Colonic mucosa (tissue), 4 donors: ENCODE results near the gene DMXL1. TPM values are rescaled to one million over a fixed set of nuclear protein-coding genes. Genes with fewer than 3 reads are reported as not detected.

Experiments
- DNase-seq: peaks from one replicate; pipeline ENCODE4 v3.0.0-alpha.2; 2020
- H3K27ac ChIP-seq: fragments of 200-600 bp; one replicate; pipeline ENCODE4 v1.8.0; 2021
- H3K27me3 ChIP-seq: fragments of 200-600 bp; one replicate; pipeline ENCODE4 v1.8.0; 2021
- H3K36me3 ChIP-seq: fragments of 200-600 bp; one replicate; pipeline ENCODE4 v1.8.0; 2021
- H3K4me1 ChIP-seq: fragments of 200-600 bp; one replicate; pipeline ENCODE4 v1.8.0; 2021; ENCODE audit warnings: mild to moderate bottlenecking
- H3K4me3 ChIP-seq: fragments of 200-600 bp; one replicate; pipeline ENCODE4 v1.8.0; 2021
- H3K9ac ChIP-seq, 2 donors: one replicate each; pipeline ENCODE4 v1.7.0; 2013; ENCODE audit warnings: control low read depth in 2 of 2, low read depth in 2 of 2, low read length in 2 of 2
- H3K9me3 ChIP-seq: fragments of 200-600 bp; one replicate; pipeline ENCODE4 v1.8.0; 2021
- CTCF ChIP-seq: fragments of 200-600 bp; IDR thresholded peaks from one replicate; pipeline ENCODE4 v1.8.0; 2022; ENCODE audit warnings: antibody characterized with exemption, mild to moderate bottlenecking
- intact Hi-C: fragments of 100-400 bp; cut with DNase I; formaldehyde crosslinking; loops from one replicate; pipeline ENCODE4 v1.14.1; 2022
- total RNA-seq, 2 donors: library from RNA; stranded (reverse); fragmentation: NEBNext Ultra II Directional in 1 of 2; extraction: Animal tissue kit (Norgen Biotek cat#: 25700) in 1 of 2; gene quantifications; one replicate each; pipeline ENCODE4 v1.2.1, GENCODE V29; 2021
- donor health status: healthy.
- donor health status: DM: no; HTN: no; CAD: no.
- donor health status: DM: no; HTN: no; CAD: no.

Gene DMXL1
- total RNA-seq, 2 donors from 2014 or later, result 28.7 to 38.3 TPM

- H3K4me1 ChIP-seq, result no peaks in the 10 kb centered on the region
- intact Hi-C loops, result no loop called here
- DNase-seq, result no peak
- H3K4me3 ChIP-seq, result no peak overlapping the region
- no peak overlapping the region for H3K9ac ChIP-seq
- no peak overlapping the region for H3K27ac ChIP-seq
- no peaks in the 10 kb centered on the region for H3K27me3 ChIP-seq
- no peak for TF ChIP-seq CTCF
- no peaks in the 10 kb centered on the region for H3K36me3 ChIP-seq
- H3K9me3 ChIP-seq, result no peaks in the 10 kb centered on the region
Measured at GRCh38 chr5:119036101-119036762, 34.7 kb upstream of the DMXL1 start.

GRCh38 chr5:119037496-119038215 is 33.2 kb upstream of the DMXL1 start:
- Histone ChIP-seq H3K27me3 (no peaks in the 10 kb centered on the region), H3K9ac (no peak overlapping the region), H3K4me1 (no peaks in the 10 kb centered on the region), H3K4me3 (no peak overlapping the region), H3K36me3 (no peaks in the 10 kb centered on the region), H3K9me3 (no peaks in the 10 kb centered on the region), H3K27ac (no peak overlapping the region)
- intact Hi-C loops, result no loop called here
- TF ChIP-seq CTCF, result no peak
- DNase-seq, result no peak

GRCh38 chr5:119048246-119048645 is 22.6 kb upstream of the DMXL1 start:
- Histone ChIP-seq H3K27ac (no peak overlapping the region), H3K27me3 (no peaks in the 10 kb centered on the region), H3K4me1 (no peaks in the 10 kb centered on the region), H3K36me3 (no peaks in the 10 kb centered on the region), H3K9ac (no peak overlapping the region), H3K4me3 (no peak overlapping the region), H3K9me3 (no peaks in the 10 kb centered on the region)
- no peak for DNase-seq
- intact Hi-C loops, result no loop called here
- TF ChIP-seq CTCF, result no peak

GRCh38 chr5:119049824-119050449 is 20.9 kb upstream of the DMXL1 start:
- Histone ChIP-seq H3K9ac (no peak overlapping the region), H3K36me3 (no peaks in the 10 kb centered on the region), H3K27me3 (no peaks in the 10 kb centered on the region), H3K4me3 (no peak overlapping the region), H3K9me3 (no peaks in the 10 kb centered on the region), H3K27ac (no peak overlapping the region), H3K4me1 (no peaks in the 10 kb centered on the region)
- DNase-seq, result no peak
- intact Hi-C loops, result no loop called here
- TF ChIP-seq CTCF, result no peak

- no peaks in the 10 kb centered on the region for H3K4me1 ChIP-seq
- no peak overlapping the region for H3K9ac ChIP-seq
- H3K36me3 ChIP-seq, result no peaks in the 10 kb centered on the region
- TF ChIP-seq CTCF, result no peak
- no peak for DNase-seq
- H3K27me3 ChIP-seq, result no peaks in the 10 kb centered on the region
- H3K4me3 ChIP-seq, result no peak overlapping the region
- intact Hi-C loops, result no loop called here
- H3K9me3 ChIP-seq, result no peaks in the 10 kb centered on the region
- H3K27ac ChIP-seq, result no peak overlapping the region
Measured at GRCh38 chr5:119054101-119054500, 16.8 kb upstream of the DMXL1 start.
